GM18499 (cell line): ENCODE results near the gene RAB22A.

Experiments used
- ATAC-seq: cut with Tn5 transposase; IDR thresholded peaks from one replicate; pipeline ENCODE4 v1.9.1; 2021; ENCODE audit warnings: moderate number of reproducible peaks; ENCODE audit not compliant: insufficient read depth, unreplicated experiment

Gene RAB22A

GRCh38 chr20:58381627-58382026, 72.1 kb downstream of the RAB22A start:
- no peak for ATAC-seq

- no peak for ATAC-seq
Measured at GRCh38 chr20:58382096-58382495, 72.6 kb downstream of the RAB22A start.

- ATAC-seq, result no peak
Measured at GRCh38 chr20:58384821-58385220, 75.3 kb downstream of the RAB22A start.

- ATAC-seq, result no peak
Measured at GRCh38 chr20:58388028-58388601, 78.6 kb downstream of the RAB22A start.

- ATAC-seq, result peak; percentile 65
Measured at GRCh38 chr20:58388882-58389323, 79.4 kb downstream of the RAB22A start, which contains the start of gene VAPB. TSS of gene VAPB (plus strand) at chr20:58389229. CDS start at chr20:58389460, 231 bp downstream.

- peak; percentile 21 for ATAC-seq
Measured at GRCh38 chr20:58389324-58389967, 79.9 kb downstream of the RAB22A start.

- no peak for ATAC-seq
Measured at GRCh38 chr20:58389968-58390658, 80.6 kb downstream of the RAB22A start.

- no peak for ATAC-seq
Measured at GRCh38 chr20:58390659-58391035, 81.1 kb downstream of the RAB22A start.

- no peak for ATAC-seq
Measured at GRCh38 chr20:58392286-58392685, 82.8 kb downstream of the RAB22A start.

- no peak for ATAC-seq
Measured at GRCh38 chr20:58393299-58393698, 83.8 kb downstream of the RAB22A start.

- ATAC-seq, result no peak
Measured at GRCh38 chr20:58394801-58395200, 85.3 kb downstream of the RAB22A start.

- no peak for ATAC-seq
Measured at GRCh38 chr20:58395604-58396003, 86.1 kb downstream of the RAB22A start.

GRCh38 chr20:58397429-58397828, 87.9 kb downstream of the RAB22A start:
- ATAC-seq, result no peak

GRCh38 chr20:58398254-58398653, 88.7 kb downstream of the RAB22A start:
- ATAC-seq, result no peak

- no peak for ATAC-seq
Measured at GRCh38 chr20:58399926-58400325, 90.4 kb downstream of the RAB22A start.

- ATAC-seq, result no peak
Measured at GRCh38 chr20:58401162-58401561, 91.6 kb downstream of the RAB22A start.

- no peak for ATAC-seq
Measured at GRCh38 chr20:58402305-58402704, 92.8 kb downstream of the RAB22A start.

GRCh38 chr20:58402827-58403226, 93.3 kb downstream of the RAB22A start:
- ATAC-seq, result peak; percentile 58

- ATAC-seq, result no peak
Measured at GRCh38 chr20:58403272-58403671, 93.8 kb downstream of the RAB22A start.

GRCh38 chr20:58405504-58406291, 96.2 kb downstream of the RAB22A start:
- no peak for ATAC-seq
